Neural cell (in vitro differentiated cells): ENCODE data around the gene ALDH2.

Experiments
- TF ChIP-seq, protein P1 (sequence below): fragments of 450-650 bp; IDR thresholded peaks from 2 replicates; pipeline ENCODE4 v1.5.1; 2014; ENCODE audit warnings: antibody characterized with exemption, mild to moderate bottlenecking, moderate library complexity; ENCODE audit not compliant: poor library complexity, severe bottlenecking
- TF ChIP-seq, protein P2 (sequence below): IDR thresholded peaks from 2 replicates; pipeline ENCODE4 v1.6.1; 2012; ENCODE audit warnings: borderline replicate concordance

DNA sequence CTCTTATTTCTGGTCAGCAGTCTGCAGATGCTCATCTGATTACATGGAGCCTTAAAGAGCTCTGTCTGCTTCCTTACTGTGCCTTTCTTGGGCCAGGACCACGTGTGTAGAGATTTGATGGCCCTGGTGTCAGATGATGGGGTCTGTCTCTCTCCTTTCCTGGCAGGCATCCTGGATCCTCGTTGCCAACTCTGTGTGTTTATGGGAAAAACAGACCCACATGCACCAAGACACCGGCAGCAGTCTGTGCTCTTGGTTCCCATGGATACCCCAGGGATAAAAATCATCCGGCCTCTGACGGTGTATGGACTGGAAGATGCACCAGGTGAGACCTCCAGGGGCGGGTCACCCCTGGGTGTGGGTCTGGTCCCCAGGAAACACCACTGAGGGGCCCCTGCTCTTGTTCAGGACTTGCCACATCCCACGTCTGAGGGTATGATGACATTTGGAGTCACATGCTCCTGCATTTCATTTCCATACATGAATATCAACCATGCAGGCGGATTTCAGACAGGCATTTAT lies 18.5 kb upstream of the ALDH2 start:
- TF ChIP-seq, protein P1, sequence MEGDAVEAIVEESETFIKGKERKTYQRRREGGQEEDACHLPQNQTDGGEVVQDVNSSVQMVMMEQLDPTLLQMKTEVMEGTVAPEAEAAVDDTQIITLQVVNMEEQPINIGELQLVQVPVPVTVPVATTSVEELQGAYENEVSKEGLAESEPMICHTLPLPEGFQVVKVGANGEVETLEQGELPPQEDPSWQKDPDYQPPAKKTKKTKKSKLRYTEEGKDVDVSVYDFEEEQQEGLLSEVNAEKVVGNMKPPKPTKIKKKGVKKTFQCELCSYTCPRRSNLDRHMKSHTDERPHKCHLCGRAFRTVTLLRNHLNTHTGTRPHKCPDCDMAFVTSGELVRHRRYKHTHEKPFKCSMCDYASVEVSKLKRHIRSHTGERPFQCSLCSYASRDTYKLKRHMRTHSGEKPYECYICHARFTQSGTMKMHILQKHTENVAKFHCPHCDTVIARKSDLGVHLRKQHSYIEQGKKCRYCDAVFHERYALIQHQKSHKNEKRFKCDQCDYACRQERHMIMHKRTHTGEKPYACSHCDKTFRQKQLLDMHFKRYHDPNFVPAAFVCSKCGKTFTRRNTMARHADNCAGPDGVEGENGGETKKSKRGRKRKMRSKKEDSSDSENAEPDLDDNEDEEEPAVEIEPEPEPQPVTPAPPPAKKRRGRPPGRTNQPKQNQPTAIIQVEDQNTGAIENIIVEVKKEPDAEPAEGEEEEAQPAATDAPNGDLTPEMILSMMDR: no peak
- TF ChIP-seq, protein P2, sequence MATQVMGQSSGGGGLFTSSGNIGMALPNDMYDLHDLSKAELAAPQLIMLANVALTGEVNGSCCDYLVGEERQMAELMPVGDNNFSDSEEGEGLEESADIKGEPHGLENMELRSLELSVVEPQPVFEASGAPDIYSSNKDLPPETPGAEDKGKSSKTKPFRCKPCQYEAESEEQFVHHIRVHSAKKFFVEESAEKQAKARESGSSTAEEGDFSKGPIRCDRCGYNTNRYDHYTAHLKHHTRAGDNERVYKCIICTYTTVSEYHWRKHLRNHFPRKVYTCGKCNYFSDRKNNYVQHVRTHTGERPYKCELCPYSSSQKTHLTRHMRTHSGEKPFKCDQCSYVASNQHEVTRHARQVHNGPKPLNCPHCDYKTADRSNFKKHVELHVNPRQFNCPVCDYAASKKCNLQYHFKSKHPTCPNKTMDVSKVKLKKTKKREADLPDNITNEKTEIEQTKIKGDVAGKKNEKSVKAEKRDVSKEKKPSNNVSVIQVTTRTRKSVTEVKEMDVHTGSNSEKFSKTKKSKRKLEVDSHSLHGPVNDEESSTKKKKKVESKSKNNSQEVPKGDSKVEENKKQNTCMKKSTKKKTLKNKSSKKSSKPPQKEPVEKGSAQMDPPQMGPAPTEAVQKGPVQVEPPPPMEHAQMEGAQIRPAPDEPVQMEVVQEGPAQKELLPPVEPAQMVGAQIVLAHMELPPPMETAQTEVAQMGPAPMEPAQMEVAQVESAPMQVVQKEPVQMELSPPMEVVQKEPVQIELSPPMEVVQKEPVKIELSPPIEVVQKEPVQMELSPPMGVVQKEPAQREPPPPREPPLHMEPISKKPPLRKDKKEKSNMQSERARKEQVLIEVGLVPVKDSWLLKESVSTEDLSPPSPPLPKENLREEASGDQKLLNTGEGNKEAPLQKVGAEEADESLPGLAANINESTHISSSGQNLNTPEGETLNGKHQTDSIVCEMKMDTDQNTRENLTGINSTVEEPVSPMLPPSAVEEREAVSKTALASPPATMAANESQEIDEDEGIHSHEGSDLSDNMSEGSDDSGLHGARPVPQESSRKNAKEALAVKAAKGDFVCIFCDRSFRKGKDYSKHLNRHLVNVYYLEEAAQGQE: no peak
